ENCODE measurements around the gene ANKRD9. TPM values are rescaled to one million over a fixed set of nuclear protein-coding genes. Genes with fewer than 3 reads are reported as not detected.

ANKRD9 gene
- total and polyA plus RNA-seq, 2 of the 13 experiments (the other 11 are each of a cell fraction or from before 2014, with no cell fraction given) = 10.0 to 15.0 TPM

GRCh38 chr14:102505775-102506625 is 3.6 kb downstream of the ANKRD9 start:
- H3K4me3 ChIP-seq (replicated peaks in 1 of 3; ENCODE audit: insufficient read depth in 1 of 3, low read depth in 2 of 3, low read length in 3 of 3) = no peak overlapping the region
- POLR2A ChIA-PET = interaction anchor here (0.6 kb wide), 1 partner anchor 53 kb away, joined by 3 read pairs; no protein-coding TSS in a partner anchor
- H3K4me2 ChIP-seq (ENCODE audit: low read depth, low read length) = no peak overlapping the region
- FAIRE-seq (no peak), DNase-seq (ENCODE audit: low spot score) (no peak), ATAC-seq (no peak)
- H4K20me1 ChIP-seq (ENCODE audit: insufficient read depth, low read length) = no peaks in the 10 kb centered on the region
- no peak overlapping the region for H2AFZ ChIP-seq (ENCODE audit: low read length)
- H3K9me3 ChIP-seq (ENCODE audit: low read length) = no peaks in the 10 kb centered on the region
- no peaks in the 10 kb centered on the region for H3K79me2 ChIP-seq (ENCODE audit: insufficient read depth, low read length)
- in situ Hi-C loops (cut with HindIII; ENCODE audit: extremely low pct_ligation_motif_present, low pct_unique_long_range_greater_than_20kb) (no loop called here), intact Hi-C loops (cut with micrococcal nuclease; ENCODE audit: unreplicated experiment) (no loop called here)
- H3K27me3 ChIP-seq (ENCODE audit: control insufficient read depth in 1 of 2, insufficient read depth in 2 of 2, low read length in 2 of 2) = no peaks in the 10 kb centered on the region; a peak in 2 of 5 replicates
- no TSS peak for BruUV-seq (replicated peaks)
- peaks cover 3 to 4% of the 10 kb centered on the region in 2 experiments; a peak in 2 of 5 replicates for H3K36me3 ChIP-seq (replicated peaks in 1 of 2; ENCODE audit: control insufficient read depth in 1 of 2, insufficient read depth in 2 of 2, low read length in 2 of 2)
- CTCF ChIA-PET (ENCODE audit: low intra/inter-chr PET ratio, low total read pairs) = no interaction called here
- peak; percentile 2 for TF ChIP-seq AGO2 (optimal IDR thresholded peaks at IDR 0.05; ENCODE audit: low read depth, low read length)
- TF ChIP-seq ZNF614 (CRISPR knock-in tag; IDR thresholded peaks at IDR 0.05; ENCODE audit: borderline replicate concordance) = no peak
- no peak for TF ChIP-seq SNRNP70 (IDR thresholded peaks at IDR 0.05; ENCODE audit: low read depth, low read length)
- TF ChIP-seq GATA4 (IDR thresholded peaks at IDR 0.05; ENCODE audit: borderline replicate concordance, low read depth) = no peak
- TF ChIP-seq POGZ (CRISPR knock-in tag; IDR thresholded peaks at IDR 0.05) = no peak
- 0 out of 2 replicates have a peak, but pooled peaks have one; percentile 15 for TF ChIP-seq ZBTB38 (CRISPR knock-in tag; IDR thresholded peaks at IDR 0.05)
- no peak for TF ChIP-seq PHF20 (CRISPR knock-in tag; IDR thresholded peaks at IDR 0.05)
- H3K4me1 ChIP-seq (ENCODE audit: insufficient read depth, low read length) = peaks cover 17% of the 10 kb centered on the region
- WGBS (ENCODE audit: low lambda C conversion rate) = 98% methylated on average over 7 of the region's 19 CpGs
- no peak overlapping the region for H3K27ac ChIP-seq (ENCODE audit: extremely low read length, insufficient read depth, low read length)
- H3K9ac ChIP-seq (ENCODE audit: insufficient read depth, low read depth, low read length) = no peak overlapping the region
